Mucosa of gallbladder (tissue), 1 donor: Measurements from ENCODE around the gene REC8. TPM values are rescaled to one million over a fixed set of nuclear protein-coding genes. Genes with fewer than 3 reads are reported as not detected.
"Not testable (repeated sequence)": the region's sequence is repeated elsewhere in the genome, so short reads cannot be mapped to it uniquely, and the experiment has no call there.

Experiments used
- DNase-seq: peaks from one replicate; pipeline ENCODE4 v3.0.0-alpha.2; 2020; ENCODE audit warnings: low spot score
- total RNA-seq: library from RNA; stranded (reverse); gene quantifications from one replicate; pipeline ENCODE4 v1.2.1, GENCODE V29; 2021
- donor health status: DM: no; HTN: no; CAD: no.

The REC8 gene
- total RNA-seq, 1 donor from 2014 or later: 208 TPM

DNA sequence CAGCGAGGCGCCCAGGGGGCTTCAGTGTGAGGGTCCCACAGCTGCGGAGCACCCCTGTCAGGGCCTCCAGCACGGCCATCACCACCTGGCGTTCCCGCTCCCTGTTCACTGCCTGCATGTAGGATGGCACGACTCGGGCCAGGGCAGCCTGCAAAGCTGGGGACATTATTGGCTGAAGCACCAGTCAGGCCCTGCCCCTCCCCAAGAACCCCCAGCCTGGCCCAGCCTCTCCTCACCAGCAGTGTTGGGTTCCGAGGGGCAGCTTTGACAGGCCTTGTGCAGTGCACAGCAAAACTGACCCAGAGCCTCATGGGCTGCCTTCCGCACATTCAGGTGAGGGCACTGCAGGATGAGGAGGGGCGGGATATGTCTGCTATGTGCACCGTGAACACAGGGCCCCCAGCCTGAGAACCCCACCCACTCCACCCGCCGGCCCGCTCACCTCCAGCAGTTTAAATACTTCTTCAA, 11.2 kb downstream of the REC8 start:
- DNase-seq: no peak

DNA sequence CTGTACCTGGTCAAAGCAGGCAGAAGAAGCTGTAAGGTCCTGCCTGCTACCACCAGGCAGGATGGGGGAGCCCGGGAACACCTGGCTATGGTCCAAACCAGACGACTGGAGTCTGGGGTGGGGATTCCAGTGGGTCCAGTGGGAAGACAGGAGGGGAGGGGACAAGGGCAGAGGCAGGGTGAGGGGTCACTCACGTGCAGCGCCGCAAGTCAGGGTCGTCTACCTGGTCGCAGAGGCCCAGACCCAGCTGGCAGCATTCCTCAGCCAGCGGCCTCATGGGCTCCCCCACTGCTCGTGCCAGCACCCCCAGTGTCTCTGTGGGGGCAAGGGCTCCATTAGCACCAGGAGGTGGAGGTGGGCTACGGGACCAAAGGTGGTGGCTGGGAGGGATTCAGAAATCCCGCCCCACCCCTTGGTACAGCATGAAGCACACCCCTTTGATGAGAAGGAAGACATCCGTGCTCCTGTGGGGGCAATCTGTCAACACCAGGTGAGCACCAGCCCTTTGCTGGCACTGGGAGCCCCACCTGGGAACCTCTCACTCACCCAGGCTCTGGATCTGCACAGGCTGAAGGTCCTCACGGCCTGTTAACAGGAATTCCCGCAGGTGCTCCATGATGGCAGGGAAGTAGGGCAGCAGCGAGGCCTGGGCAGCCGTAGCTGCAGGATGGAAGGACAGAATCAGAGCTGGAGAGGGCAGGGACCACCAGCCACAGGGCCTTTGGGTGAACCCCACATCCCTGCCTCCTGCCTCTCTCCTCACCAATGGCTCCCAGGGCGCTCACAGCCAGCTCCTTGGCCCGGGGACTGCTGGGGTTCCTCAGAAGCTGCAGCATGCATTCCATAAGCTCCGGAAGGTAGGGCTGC, 12.5 kb downstream of the REC8 start:
- DNase-seq: no peak

DNA sequence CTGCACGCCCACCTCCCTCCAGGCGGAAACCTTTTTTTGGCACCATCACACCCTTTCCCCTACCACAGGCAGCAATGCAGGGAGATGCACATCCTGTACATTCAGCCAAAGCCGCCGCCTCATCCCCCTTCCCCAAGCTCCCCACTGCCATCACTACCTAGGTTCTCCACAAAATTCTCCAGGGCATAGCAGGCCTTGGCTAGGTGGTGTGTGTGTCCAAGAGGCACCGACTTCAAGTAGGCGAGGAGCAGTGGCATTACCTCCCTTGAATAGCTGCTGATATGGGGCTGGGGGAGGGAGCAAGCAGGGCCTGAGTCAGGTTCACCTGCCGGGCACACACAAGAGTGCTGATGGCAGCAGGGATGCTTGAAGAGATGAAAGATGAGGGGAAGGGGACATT, 13.1 kb downstream of the REC8 start:
- no peak for DNase-seq

DNA sequence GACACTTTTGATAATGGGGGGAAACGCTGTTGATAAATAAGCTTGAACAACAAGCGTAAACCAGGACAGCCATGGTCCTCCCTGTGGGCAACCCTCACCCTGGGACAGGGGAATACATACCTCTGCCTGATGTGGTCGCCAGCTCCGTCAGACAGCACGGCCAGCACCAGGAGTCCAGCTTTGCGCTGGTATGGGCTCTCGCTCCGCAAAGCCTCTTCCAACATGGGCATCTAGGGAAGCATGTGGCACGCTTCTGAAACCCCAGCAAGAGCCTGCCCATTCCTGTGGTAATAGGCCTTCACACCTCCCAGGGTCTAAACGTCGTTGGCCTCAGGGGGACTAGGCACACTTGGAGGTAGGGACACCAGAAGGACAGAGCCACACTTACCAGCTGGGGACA, 13.9 kb downstream of the REC8 start:
- no peak for DNase-seq

DNA sequence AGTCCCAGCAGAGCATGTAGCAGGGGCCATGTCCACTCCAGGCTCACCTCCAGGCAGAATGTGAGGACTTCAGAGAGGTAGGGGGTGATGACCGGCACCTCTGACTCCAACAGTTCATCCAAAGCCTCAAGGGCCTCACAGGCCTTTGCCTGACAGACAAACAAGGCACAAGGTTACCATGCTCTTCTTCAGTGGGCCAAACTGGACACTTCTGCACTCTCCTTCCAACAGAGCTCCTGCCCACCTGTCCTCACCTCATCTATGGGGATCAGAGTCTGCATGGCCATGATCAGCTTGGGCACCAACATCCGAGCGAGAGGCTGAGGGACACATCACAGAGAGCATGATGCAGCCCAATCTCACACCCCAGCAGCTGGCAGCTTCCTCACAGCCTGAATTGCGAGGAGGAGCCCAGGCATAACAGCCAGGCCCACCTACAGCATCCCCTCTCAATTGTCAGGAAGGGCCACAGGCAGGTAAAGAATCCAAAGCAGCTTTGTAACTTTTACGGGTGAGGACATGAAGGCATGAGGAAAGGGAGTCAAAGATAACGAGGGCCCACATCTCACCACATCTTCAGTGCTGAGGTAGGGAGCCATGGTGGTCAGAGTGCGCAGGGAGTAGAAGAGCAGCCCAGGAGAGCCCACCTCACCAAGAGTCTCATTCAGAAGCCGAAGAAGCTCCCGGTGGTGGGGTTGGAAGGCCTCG, 15.1 kb downstream of the REC8 start:
- DNase-seq: no peak

DNA sequence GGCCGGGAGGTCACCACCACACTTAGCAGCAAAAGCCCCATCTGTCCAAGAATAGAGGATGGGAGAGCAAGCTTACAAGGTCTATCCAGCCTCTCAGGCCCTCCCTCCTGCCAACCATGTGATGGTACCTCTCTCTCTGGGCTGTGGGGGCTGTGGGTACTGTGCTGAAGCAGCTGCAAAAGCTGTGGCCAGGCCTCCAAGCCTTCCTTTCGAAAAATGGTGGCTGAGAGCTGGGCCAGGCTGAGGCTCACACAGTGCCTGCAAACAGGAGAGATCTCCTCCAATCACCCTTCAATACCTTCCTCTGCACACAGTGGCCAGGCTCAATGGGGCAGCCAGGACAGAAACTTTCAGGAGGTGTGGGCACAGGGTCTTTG, 15.6 kb downstream of the REC8 start:
- no peak for DNase-seq

DNA sequence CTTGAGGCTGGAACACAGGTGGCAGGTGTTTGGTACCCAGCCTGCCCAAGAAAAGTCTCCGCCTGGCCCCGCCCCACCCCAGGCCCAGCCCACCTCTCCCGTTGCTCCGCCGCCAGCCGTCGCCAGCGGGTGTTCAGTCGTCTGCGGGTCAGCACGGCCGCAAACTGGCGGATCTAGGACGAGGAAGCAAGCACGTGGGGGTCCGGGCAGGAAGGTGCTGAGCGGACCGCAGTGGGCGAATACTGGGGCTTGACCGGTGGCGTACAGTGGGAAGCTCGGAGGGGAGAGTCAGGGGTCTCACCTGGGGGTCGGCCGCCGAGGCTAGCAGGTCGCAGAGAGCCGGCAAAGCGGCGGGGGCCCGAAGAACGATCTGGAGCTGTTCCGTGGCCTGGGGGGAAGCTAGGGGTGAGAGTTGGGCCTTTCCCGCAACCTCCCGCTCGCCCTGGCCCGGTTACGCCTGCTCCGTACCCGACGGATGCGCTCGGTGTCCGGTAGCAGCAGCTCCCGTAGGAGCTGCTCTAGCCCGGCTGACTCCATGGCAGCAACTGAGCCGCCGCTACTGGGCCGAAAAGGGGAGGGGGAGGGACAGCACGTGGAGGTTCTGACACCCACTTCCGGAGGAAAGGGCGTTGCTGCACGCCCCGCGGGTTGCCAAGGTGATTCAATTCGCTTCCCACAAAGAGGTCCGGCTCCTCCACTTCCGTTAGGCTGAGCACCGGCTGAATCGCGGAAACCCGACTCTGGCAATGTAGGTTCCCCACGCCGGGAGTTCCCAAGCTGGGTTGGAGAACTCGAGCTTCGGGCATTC, 16.6 kb downstream of the REC8 start, which contains the start of gene IPO4:
IPO4 (minus strand) TSS at position 566 of the 808 bp plus-strand sequence; CDS start at position 537, 29 bp downstream.
- peak; percentile 96 for DNase-seq

DNA sequence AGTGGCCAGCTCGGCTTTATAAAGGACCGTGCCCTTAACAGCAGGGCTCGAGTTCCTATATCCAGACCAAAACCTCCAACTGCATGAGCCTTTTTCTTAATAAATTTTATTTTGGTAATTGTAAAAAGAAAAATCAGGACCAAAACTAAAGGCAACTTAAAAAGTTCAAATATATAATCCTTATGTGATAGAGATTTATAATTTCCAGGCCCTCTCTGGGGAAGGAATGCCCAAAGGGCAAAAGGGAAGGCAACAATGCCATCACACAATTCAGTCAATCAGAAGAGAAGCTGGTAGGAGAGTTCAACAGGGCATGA, 17.1 kb downstream of the REC8 start:
- no peak for DNase-seq

DNA sequence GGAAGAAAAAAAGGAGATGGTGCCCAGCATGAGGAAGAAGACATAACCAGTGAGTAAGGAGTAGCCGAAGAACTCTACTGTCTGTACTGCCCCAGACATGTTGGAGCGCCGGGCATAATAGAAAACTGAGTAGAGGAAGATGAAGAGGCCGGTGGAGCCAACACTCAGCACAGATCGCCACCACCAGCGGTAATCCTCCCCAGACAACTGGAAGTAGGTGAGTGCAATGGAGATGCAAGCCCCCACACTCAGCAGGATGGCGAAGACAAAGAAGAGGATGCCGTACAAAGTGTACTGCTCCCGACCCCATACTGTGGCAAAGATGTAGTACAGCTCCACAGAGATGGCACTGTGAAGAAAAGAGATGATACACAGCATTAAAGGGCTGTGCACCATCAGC, 17.6 kb downstream of the REC8 start:
- DNase-seq: no peak

DNA sequence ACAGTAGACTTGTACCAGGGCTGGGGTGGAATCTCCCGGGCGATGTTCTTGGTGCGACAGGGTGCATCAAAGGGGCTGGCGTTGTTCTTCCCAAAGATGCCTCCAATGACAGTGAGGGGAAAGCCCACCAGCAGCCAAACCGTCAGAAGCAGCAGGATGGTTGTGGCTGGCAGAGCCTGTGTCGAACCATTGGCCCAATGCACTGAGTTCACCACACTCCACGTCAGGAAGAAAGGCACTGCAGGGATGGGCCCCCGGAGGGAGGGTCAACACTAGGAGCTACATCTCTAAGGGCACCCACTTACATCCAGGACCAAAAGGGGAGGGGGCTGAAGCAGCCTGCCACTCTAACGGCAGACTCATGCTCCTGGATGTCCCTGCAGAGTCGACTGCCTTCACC, 18.5 kb downstream of the REC8 start:
- no peak for DNase-seq

DNA sequence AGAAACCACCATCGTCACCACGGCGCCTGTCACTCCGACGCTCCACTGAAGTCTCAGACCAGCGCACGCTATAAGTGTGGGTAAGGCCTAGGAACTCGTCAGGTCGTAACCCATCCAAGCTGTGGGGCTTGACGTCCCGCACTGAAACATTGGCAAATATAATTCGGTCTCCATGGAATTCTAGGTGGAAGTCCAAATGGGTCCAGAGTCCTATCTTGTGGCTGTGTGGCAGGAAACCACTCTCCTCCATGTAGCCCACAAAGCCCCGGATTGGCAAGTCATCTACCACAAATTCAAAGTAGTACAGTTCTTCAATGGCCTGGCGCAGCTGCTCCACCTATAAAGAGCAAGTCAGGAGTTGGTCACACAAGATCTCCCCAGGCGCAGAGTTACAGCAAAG, 21.1 kb downstream of the REC8 start:
- DNase-seq: no peak

DNA sequence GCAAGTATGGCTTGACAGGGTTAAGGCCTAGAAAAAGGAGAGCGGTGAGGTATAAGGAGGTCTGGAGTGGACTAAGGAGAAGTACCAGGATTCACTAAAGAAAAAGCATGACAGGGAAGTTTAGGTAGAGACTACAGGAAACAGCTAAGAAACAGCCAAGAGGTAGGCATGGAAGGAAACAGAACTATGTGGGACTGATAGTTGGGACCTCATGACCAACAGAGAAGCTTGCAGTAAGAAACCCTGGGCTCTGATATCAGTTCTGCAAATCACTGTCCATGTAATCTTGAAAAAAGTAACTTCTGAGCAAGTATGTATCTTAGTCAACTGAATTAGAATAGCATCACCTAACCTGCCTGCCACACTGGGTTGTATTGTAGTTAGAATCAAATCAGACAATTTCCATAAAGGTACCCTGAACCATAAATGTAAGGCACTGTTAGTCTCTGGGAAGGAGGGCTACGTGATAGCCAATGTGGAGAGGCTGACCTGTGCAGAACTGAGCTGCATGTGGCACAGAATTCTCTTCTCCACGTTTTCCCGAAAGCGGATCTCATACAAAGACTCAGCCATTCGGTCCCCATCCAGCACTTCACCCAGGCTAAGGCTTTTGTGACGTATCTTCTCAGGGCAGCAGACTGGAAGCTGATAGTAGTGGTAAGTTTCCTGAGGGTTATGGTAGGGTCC, 22.4 kb downstream of the REC8 start:
- no peak for DNase-seq

DNA sequence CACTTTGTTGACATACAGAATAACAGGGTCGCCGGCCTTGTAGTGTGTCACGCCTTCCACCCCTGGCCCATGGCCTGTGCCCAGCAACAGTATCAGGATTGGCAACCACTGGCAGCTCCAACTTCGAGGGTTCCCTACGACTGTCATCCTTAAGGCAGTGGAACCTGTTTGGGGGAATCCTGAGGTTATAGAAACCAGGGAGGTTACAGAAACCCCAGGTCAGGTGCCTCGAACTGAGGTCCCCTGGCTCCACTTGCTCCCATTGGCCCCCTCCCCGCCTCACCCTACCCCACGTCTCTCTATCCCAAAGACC, 22.9 kb downstream of the REC8 start:
- DNase-seq: no peak

DNA sequence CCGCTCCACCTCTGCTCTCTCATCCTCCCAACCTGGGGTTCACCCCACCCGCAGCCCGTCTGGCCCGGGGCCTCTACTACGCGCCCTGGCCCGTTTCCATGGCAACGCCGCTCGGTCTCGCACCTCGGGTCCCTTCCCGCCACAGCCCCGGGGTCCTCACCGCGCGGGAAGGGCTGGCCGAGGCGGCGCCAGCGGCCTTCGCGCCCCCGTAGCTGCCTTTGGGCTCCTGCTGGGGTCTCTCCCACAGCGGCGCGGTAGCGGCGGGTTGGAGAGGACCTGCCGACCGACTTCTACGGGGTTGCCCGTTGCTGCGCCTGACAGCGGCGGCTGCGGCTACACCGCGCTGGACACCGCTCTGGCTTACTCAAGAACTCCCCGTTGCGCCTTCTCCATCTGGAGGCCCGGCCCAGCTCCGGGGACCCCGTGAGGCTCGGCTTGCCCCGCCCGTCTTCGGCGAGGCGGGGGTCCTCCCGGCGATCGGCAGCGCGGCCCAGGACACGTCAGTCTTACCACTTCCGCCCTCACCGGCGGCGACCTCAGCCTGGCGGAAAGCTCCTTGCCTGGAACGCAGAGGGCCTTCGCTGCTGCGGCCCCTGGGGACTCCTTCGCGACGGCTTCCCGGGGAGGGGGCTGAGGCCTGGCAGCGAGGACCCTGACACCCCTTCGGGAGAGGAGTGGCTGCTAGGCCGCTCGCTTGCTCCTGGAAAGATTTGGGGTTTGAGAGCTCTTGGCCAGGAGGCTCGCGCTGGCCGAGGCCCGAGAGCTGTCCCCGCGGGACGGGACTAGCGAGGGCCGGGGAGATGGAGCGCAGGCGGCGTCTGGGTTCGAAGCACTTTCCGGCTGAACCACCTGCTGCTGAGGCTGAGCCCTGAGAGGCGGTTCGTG, 23.5 kb downstream of the REC8 start, which contains the start of gene TM9SF1:
TM9SF1 (minus strand) TSS at position 256 of the 885 bp plus-strand sequence. CDS start 422 bp downstream, outside the sequence.
- DNase-seq: peak; percentile 86

DNA sequence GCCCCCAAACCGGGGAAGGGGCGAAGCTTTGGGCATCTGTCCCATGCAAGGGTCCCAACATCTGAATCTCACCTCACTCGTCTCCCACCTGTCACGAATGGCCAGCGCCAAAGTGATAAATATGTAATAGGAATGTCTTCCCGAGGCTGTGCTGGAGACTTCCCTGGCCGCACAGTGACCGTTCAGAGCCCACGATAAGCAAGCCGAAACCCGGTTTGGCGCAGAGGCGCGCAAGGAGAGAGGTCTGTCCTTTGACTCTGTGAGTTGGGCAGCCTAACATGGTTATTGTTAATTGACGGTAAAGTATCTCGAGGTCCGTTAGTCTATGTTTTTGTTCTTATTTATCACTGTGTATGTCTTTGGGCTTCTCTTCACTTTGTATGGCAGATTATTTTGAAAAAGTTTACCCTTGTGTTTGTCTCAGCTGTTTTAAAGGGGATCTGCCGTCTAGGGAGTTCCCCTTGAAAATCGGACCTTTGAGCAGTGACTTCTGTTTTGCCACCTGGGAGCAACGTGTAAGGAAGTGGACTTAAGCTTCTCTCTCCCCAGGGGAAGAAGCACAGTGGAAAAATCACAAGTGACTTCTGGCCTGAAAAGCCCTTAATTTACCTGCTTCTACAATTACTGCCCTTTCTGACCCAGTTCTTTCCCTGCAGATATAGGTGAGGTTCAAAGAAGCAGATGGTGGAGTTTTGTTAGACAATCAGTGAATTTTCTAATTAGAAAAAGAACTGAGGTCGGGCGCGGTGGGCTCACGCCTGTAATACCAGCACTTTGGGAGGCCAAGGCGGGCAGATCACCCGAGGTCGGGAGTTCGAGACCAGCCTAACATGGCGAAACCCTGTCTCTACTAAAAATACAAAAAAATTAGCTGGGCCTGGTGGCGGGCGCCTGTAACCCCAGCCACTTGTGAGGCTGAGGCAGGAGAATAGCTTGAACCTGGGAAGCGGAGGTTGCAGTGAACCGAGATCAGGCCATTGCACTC, 24.5 kb downstream of the REC8 start:
- no peak for DNase-seq

DNA sequence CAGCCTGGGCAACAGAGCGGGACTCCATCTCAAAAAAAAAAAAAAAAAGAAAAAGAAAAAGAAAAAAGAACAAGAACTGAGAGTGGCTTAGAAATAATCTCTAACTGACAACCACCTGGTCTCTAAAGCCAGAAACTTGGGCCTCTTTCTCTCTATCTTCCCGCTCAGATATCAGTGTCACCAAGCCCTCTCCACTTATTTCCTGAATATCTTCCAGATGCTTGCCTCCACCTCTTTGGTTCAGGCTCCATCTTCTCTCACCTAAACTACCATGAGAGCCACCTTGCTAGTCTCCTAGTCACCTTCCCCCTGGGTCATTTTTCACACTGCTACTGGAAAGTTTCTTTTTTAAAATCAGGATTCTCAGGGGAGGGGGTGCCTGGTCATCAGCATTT, 25.2 kb downstream of the REC8 start:
- DNase-seq: no peak

DNA sequence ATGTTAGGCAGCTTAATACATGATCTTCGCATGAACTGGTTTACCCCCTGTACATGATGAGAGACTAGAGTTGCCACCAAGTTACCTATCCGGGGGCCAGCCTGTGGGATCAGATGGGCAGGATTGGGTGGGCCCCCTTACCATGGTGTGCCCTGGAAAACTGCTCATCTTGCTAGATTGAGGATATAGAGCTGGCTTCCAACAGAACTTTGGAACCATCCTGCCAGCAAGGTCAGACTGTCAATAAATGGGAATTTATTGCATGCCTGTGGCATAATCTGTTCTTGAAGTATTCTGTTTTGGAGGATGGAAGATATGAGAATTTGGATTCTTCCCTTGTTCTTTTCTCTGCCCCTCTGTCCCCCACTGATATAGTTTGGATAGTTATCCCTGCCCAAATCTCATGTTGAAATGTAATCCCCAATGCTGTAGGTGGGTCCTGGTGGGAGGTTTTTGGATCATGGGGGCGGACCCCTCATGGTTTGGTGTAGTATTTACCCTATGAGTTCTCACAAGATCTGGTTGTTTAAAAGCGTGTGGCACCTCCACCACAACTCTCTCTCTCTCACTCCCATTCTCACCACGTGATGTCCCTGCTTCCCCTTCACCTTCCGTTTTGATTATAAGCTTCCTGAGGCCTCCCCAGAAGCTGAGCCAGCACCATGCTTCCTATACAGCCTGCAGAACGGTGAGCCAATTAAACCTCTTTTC, 27.1 kb downstream of the REC8 start:
- no peak for DNase-seq

DNA sequence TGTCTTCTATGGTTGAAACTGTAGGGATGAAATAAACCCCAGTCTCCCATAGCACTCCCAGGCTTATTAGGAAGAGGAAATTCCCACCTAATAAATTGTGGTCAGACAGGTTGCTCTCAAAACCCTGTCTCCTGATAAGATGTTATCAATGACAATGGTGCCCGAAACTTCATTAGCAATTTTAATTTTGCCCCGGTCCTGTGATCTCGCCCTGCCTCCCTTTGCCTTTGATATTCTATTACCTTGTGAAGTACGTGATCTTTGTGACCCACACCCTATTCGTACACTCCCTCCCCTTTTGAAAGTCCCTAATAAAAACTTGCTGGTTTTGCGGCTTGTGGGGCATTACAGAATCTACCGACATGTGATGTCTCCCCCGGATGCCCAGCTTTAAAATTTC, 30.7 kb downstream of the REC8 start:
- not testable (repeated sequence) for DNase-seq
